ENCODE data around the gene CCDC142.
"Not testable (repeated sequence)": the region's sequence is repeated elsewhere in the genome, so short reads cannot be mapped to it uniquely, and the experiment has no call there.

The CCDC142 gene

DNA sequence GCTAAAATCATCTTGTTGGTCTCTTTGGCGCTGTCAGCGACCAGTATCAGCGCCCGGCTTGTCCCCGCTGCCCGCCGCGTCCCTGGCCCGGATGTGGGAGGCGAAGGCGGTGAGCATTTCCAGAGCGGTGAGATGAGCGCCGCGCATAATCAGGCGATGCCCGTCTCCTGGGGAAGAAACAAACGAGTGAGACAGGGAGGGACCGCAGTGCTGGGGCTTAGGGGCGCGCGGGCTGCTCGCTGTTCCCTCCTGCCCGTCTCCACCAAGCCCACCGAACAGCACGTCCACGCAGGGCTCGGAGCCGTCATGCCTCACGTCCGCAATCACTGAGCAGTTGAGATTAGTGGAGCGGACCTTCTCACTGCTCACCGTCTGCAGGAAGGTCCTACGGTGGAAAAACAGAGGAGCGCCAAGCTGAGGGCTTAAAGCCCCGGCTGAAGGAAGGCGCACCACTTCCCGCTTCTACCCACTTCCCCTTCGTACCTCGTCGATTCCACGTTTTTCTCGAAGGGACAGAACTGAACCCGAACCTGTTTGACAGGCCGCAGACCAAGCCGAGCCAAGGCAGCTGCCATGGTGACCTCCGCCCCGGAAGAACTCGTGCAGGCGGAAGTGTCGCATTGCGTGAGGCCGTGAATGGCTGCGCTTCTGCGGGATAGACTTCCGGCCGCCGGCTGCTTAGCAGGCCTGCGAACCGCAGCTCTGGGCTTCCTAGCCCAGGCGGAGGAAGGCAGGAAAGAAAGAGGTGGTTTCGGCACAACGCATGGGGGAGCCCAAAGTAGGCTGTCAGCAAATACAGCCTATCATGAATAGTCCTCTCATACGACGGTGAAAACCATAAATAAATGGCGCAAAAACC, 10.5 kb downstream of the CCDC142 start, which contains the start of gene MRPL53:
TSS of gene MRPL53 (minus strand) at position 595 of the 859 bp plus-strand sequence. CDS start at position 575, 20 bp downstream.
- DNase-seq: peak; percentile 29 to 96 (median 90)

GRCh38 chr2:74471332-74472065, 11.3 kb downstream of the CCDC142 start:
- no peak for DNase-seq

DNA sequence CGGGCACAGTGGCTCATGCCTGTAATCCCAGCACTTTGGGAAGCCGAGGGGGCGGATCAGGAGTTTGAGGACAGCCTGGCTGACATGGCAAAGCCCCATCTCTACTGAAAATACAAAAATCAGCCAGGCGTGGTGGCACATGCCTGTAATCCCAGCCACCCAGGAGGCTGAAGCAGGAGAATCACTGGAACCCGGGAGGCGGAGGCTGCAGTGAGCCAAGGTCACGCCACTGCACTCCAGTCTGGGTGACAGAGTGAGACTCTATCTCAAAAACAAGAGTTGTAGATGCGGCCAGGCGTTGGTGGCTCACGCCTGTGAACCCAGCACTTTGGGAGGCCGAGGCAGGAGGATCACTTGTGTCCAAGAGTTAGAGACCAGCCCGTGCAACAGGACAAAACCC, 12.1 kb downstream of the CCDC142 start:
- DNase-seq: not testable (repeated sequence)

DNA sequence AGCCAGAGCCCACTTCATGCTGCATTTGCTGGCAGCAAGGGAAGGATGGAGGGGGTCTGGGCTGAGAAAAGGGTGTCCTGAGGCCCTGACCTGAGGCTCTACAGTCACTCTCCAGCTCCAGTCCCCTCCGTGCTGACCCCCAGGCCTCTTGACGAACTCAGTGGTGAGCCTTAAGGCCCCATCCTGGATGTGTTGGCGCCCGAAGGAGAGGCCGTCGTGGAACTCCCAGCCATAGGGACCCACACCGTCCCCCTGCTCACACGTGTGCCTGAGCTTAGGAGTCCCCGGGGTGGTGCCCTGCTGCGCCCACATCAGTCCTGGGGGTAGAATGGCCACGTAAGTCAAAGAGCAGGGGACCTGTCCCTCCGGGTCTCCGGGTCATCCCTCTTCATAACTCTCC, 18.4 kb downstream of the CCDC142 start:
- no peak for DNase-seq

DNA sequence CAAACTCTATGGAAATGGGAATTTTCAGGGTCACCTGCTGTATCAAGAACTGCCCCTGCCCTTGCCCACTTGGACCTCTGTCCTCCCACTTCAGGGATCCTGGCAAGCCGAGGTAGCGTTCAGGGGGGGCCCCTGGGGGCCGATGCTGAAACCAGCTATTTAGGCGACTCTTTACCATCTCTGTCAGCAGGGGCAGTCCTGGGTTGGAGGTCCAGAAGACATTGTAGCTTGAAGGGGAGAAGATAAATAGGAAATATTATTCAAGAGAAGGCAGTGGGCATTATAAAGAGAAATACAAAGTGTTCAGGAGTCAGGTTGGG, 20.1 kb downstream of the CCDC142 start:
- DNase-seq: no peak

DNA sequence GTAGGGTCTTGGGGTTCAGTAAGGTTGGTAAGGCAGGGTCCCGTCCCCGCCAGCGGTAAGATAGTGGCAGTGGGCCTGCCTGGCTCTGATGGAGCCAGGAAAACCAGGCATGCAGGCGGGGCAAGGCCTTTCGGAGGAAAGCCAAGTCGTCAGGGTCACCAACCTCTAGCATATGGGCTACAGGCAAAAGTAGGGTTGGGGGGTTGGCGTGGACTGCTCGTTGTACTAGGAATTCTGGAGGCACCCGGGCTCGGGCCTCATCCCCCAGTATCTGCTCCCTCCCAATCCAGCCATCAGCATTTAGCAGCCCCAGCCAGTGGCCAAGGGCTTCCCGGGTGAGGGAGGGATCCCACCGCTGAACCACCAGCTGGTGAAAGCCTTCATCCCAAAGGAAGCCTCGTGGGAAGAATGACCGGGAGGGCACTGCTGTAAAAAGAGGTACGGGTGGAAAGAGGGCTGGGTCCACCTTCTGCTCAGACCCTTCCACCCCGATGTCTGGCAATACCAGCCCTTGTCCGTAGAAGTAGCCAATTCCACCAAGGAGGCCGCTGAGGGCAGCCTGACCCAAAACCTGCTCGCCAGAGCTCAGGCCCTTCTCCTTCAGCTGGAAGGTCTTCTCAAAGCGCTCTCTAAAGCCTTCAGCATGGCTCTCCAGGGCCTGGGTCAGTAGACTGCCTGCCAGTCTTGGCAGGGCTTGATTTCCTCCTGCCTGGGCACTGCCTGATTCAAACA, 20.6 kb downstream of the CCDC142 start:
- no peak for DNase-seq

GRCh38 chr2:74461187-74462053, 21.4 kb downstream of the CCDC142 start:
- DNase-seq: no peak

DNA sequence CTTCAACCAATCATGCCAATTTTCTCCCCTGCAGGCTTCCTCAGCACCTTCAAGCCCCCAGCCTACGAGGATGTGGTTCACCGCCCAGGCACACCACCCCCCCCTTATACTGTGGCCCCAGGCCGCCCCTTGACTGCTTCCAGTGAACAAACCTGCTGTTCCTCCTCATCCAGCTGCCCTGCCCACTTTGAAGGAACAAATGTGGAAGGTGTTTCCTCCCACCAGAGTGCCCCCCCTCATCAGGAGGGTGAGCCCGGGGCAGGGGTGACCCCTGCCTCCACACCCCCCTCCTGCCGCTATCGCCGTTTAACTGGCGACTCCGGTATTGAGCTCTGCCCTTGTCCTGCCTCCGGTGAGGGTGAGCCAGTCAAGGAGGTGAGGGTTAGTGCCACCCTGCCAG, 22.6 kb downstream of the CCDC142 start:
- not testable (repeated sequence) for DNase-seq

- DNase-seq: not testable (repeated sequence)
These were observed 23.2 kb downstream of the CCDC142 start for GRCh38 chr2:74459503-74460118.

- DNase-seq: peak in 1 of 56 donors; percentile 48
These were observed 23.8 kb downstream of the CCDC142 start for GRCh38 chr2:74458938-74459363.

GRCh38 chr2:74458132-74458937, 24.5 kb downstream of the CCDC142 start, which contains the start of gene WBP1:
TSS of gene WBP1 (plus strand) at chr2:74458438. CDS start at chr2:74458603, 165 bp downstream.
- peak; percentile 73 to 100 (median 99) for DNase-seq

DNA sequence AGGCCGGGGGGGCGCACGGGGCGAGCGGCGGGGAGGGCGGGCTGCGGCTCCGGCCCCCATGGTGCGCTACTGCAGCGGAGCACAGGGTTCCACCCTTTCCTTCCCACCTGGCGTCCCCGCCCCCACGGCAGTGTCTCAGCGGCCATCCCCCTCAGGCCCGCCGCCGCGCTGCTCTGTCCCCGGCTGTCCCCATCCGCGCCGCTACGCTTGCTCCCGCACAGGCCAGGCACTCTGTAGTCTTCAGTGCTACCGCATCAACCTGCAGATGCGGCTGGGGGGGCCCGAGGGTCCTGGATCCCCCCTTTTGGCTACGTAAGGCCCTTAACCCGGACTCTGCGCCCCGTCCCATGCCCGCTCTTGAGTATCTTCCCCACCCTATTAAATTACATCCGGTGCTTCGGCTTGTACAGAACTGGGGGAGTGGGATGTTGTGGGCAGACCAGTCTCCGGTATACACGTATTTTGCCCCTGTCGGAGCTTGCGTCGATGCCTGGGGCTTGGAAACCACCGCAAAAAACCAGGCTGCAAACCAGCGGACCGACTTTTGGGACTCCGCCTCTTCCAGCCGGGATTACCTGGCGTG, 25.2 kb downstream of the CCDC142 start:
- DNase-seq: peak in 35 of 56 donors; percentile 39 to 84 (median 64)

GRCh38 chr2:74457129-74457548, 25.7 kb downstream of the CCDC142 start:
- peak in 16 of 56 donors; percentile 36 to 83 (median 60) for DNase-seq

DNA sequence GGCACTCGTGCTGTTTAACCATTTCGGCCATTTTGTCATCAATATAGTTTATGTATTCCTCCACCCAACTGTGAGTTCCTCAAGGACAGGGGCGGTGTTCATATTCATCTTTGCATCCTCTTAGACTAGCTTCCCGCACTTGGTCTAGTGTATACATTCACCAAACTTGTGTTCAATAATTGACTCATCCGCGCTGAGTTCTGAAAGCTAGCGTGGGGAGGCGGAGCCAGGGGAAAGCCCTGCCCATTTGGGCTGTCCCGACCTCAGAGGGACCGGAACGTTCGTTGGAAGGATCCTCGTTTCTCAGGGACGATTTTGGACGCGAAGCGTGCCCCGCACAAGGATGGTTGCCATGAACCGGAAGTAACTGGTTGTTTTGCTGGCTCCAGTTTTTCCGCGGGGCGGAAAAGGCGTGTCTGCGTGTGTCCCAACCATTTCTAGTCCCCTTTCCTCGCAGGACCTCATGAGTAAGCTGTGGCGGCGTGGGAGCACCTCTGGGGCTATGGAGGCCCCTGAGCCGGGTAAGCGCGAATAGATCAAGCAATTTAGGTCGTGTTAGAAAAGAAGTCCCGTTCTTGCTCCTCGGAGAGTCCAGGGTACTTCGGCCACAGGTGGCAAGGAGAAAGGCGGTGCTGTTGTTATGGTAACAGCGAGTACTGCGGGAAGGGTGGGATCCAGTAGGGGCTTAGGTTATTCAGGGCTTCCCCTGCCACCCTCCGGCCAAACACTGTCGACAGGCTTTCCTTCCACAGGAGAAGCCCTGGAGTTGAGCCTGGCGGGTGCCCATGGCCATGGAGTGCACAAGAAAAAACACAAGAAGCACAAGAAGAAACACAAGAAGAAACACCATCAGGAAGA, 27.9 kb downstream of the CCDC142 start, which contains the start of gene INO80B:
TSS of gene INO80B (plus strand) at position 434 of the 858 bp plus-strand sequence. CDS start at position 464, 30 bp downstream.
- peak; percentile 77 to 99 (median 95) for DNase-seq

GRCh38 chr2:74450570-74451190, 32.1 kb downstream of the CCDC142 start:
- no peak for DNase-seq

GRCh38 chr2:74448771-74449170, 34.0 kb downstream of the CCDC142 start:
- DNase-seq: no peak
